SK-N-SH treated with all-trans-retinoic acid at 6 μM for 48 hours (cell line): ENCODE measurements around the gene DEDD2.

Experiments
- ATAC-seq: fragments of 200-7000 bp; cut with Tn5 transposase; 3 replicates; pipeline ENCODE4 v1.9.1; 2020; ENCODE audit warnings: mild to moderate bottlenecking, moderate library complexity
- ARNTL ChIP-seq: fragments of 450-650 bp; formaldehyde crosslinking; IDR thresholded peaks from 2 replicates; pipeline ENCODE4 v1.5.0; 2020; ENCODE audit warnings: low read depth, mild to moderate bottlenecking, moderate library complexity, borderline replicate concordance
- BACH2 ChIP-seq: fragments of 250-450 bp; sonication (Bioruptor Pico); IDR thresholded peaks from 2 replicates; pipeline ENCODE4 v1.9.0; 2021; ENCODE audit warnings: mild to moderate bottlenecking, borderline replicate concordance
- CREB5 ChIP-seq: fragments of 250-450 bp; sonication (Bioruptor Pico); IDR thresholded peaks from 2 replicates; pipeline ENCODE4 v1.5.1; 2020; ENCODE audit warnings: low read depth, mild to moderate bottlenecking, moderate library complexity
- ESRRG ChIP-seq: fragments of 250-450 bp; sonication (Bioruptor Pico); IDR thresholded peaks from 2 replicates; pipeline ENCODE4 v1.6.1; 2021; ENCODE audit warnings: mild to moderate bottlenecking
- GLIS3 ChIP-seq: fragments of 250-450 bp; sonication (Bioruptor Pico); IDR thresholded peaks from 2 replicates; pipeline ENCODE4 v1.5.0; 2020; ENCODE audit warnings: mild to moderate bottlenecking, moderate library complexity
- ISL1 ChIP-seq: fragments of 250-450 bp; sonication (Bioruptor Pico); IDR thresholded peaks from 2 replicates; pipeline ENCODE4 v2.1.2; 2022; ENCODE audit warnings: mild to moderate bottlenecking, moderate library complexity
- OSR1 ChIP-seq: fragments of 250-450 bp; sonication (Bioruptor Pico); IDR thresholded peaks from 2 replicates; pipeline ENCODE4 v1.8.0; 2022; ENCODE audit warnings: moderate library complexity, mild to moderate bottlenecking, inconsistent platforms
- PATZ1 ChIP-seq: fragments of 250-450 bp; sonication (Bioruptor Pico); IDR thresholded peaks from 2 replicates; pipeline ENCODE4 v1.8.0; 2020; ENCODE audit warnings: mild to moderate bottlenecking, moderate library complexity, borderline replicate concordance
- POU6F1 ChIP-seq: fragments of 250-450 bp; sonication (Bioruptor Pico); IDR thresholded peaks from 2 replicates; pipeline ENCODE4 v1.8.0; 2021; ENCODE audit warnings: low read depth, mild to moderate bottlenecking, moderate library complexity, borderline replicate concordance
- PPARA ChIP-seq: fragments of 250-450 bp; sonication (Bioruptor Pico); IDR thresholded peaks from 2 replicates; pipeline ENCODE4 v1.5.0; 2020; ENCODE audit warnings: mild to moderate bottlenecking, borderline replicate concordance
- RARB ChIP-seq: fragments of 250-450 bp; sonication (Bioruptor Pico); IDR thresholded peaks from 2 replicates; pipeline ENCODE4 v1.8.0; 2021; ENCODE audit warnings: mild to moderate bottlenecking, moderate library complexity
- TCF4 ChIP-seq: fragments of 250-450 bp; sonication (Bioruptor Pico); IDR thresholded peaks from 2 replicates; pipeline ENCODE4 v1.8.0; 2021; ENCODE audit warnings: mild to moderate bottlenecking, moderate library complexity, borderline replicate concordance
- TOX ChIP-seq: fragments of 250-450 bp; sonication (Bioruptor Pico); IDR thresholded peaks from 2 replicates; pipeline ENCODE4 v1.8.0; 2021; ENCODE audit warnings: mild to moderate bottlenecking, moderate library complexity, borderline replicate concordance
- TSHZ2 ChIP-seq: fragments of 250-450 bp; sonication (Bioruptor Pico); IDR thresholded peaks from 2 replicates; pipeline ENCODE4 v1.5.0; 2020; ENCODE audit warnings: mild to moderate bottlenecking, moderate library complexity
- ZC3H10 ChIP-seq: fragments of 250-450 bp; sonication (Bioruptor Pico); IDR thresholded peaks from 2 replicates; pipeline ENCODE4 v1.5.1; 2021; ENCODE audit warnings: mild to moderate bottlenecking, moderate library complexity
- ZFP3 ChIP-seq: fragments of 250-450 bp; sonication (Bioruptor Pico); IDR thresholded peaks from 2 replicates; pipeline ENCODE4 v1.5.0; 2020; ENCODE audit warnings: mild to moderate bottlenecking, moderate library complexity
- ZFP30 ChIP-seq: fragments of 450-650 bp; formaldehyde crosslinking; IDR thresholded peaks from 2 replicates; pipeline ENCODE4 v1.5.0; 2022; ENCODE audit warnings: mild to moderate bottlenecking, moderate library complexity
- ZNF565 ChIP-seq: fragments of 450-650 bp; formaldehyde crosslinking; conservative IDR thresholded peaks from 2 replicates; pipeline ENCODE4 v1.5.0; 2020; ENCODE audit warnings: low read depth, mild to moderate bottlenecking, moderate library complexity
- ZNF70 ChIP-seq: fragments of 450-650 bp; formaldehyde crosslinking; IDR thresholded peaks from 2 replicates; pipeline ENCODE4 v1.5.0; 2020; ENCODE audit warnings: mild to moderate bottlenecking, moderate library complexity
- ZNF8 ChIP-seq: fragments of 450-650 bp; formaldehyde crosslinking; IDR thresholded peaks from 2 replicates; pipeline ENCODE4 v1.5.0; 2020; ENCODE audit warnings: mild to moderate bottlenecking, moderate library complexity
- TF ChIP-seq, protein P1 (sequence below): fragments of 250-450 bp; sonication (Bioruptor Pico); IDR thresholded peaks from 2 replicates; pipeline ENCODE4 v1.5.1; 2021; ENCODE audit warnings: mild to moderate bottlenecking, moderate library complexity

Gene DEDD2

DNA sequence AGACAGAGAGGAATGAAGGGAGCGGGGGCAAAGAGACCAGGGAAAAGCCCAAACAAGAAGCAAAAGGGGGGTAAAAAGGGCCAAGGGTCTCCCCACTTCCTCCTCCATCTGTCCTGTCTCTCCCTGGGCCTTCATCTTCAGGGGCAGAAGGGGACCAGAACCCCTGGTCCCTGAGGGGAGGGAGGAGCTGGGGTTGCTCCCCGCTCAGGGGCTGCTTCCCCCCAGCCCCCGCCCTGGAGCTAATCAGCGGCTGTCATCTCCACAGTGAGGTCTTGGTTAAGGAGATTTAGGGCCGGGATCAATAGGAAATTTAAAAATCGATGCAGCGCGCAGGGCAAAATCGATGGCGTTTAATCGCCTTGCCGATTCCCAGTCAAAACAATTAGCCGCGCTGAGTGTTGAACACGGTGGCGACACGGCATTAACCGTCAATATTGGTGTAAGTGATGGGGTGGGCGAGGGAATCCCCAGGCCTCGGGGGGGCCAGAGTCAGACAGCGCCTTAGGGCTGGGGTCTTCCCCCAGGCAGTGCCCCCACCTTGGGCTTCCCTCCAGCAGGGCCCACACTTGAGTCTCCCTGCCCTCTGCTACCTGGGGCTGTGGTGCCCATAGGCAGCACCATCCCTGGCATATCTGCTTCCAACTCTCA, 55.7 kb downstream of the DEDD2 start:
- TF ChIP-seq PPARA (CRISPR knock-in tag) = no peak
- TF ChIP-seq BACH2 = no peak
- no peak for TF ChIP-seq ZNF8 (CRISPR knock-in tag)
- TF ChIP-seq OSR1 (CRISPR knock-in tag) = no peak
- no peak for TF ChIP-seq ZNF70 (CRISPR knock-in tag)
- TF ChIP-seq TOX = no peak
- TF ChIP-seq ZFP3 (CRISPR knock-in tag) = no peak
- no peak for TF ChIP-seq TCF4 (CRISPR knock-in tag)
- no peak for TF ChIP-seq ZC3H10 (CRISPR knock-in tag)
- no peak for TF ChIP-seq ARNTL (CRISPR knock-in tag)
- no peak for TF ChIP-seq ZFP30
- TF ChIP-seq GLIS3 = no peak
- TF ChIP-seq POU6F1 (CRISPR knock-in tag) = no peak
- TF ChIP-seq CREB5 (CRISPR knock-in tag) = no peak
- TF ChIP-seq RARB (CRISPR knock-in tag) = no peak
- TF ChIP-seq TSHZ2 (CRISPR knock-in tag) = no peak
- TF ChIP-seq ESRRG (CRISPR knock-in tag) = no peak
- TF ChIP-seq PATZ1 = no peak
- ATAC-seq = no peak

DNA sequence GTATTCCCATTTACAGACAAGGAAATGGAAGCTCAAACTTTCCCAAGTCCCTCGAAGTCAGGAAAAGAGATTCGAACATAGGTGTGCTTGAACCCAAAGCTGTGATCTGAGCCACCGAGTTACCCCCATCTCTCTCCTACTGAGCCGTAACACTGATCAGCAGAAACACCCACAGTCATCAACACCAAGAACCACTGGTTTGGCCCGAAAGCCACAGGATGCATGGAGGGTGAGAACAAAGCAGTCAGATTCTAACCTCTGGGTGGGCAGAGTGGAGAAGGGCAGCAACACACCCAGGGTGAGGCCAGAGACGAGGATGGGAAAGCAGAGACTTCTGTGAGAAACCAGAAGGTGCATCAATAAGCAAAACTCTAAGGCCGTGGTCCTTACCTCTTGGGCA, 57.5 kb downstream of the DEDD2 start:
- TF ChIP-seq RARB (CRISPR knock-in tag) (no peak), ZFP3 (CRISPR knock-in tag) (no peak), ISL1 (CRISPR knock-in tag) (no peak), ZNF565 (no peak), ZC3H10 (CRISPR knock-in tag) (no peak)
- no peak for ATAC-seq

- no peak for ATAC-seq
- TF ChIP-seq ZC3H10 (CRISPR knock-in tag) = no peak
- TF ChIP-seq RARB (CRISPR knock-in tag) = no peak
- TF ChIP-seq GLIS3 = no peak
These were observed 58.6 kb downstream of the DEDD2 start for GRCh38 chr19:42158926-42159325.

DNA sequence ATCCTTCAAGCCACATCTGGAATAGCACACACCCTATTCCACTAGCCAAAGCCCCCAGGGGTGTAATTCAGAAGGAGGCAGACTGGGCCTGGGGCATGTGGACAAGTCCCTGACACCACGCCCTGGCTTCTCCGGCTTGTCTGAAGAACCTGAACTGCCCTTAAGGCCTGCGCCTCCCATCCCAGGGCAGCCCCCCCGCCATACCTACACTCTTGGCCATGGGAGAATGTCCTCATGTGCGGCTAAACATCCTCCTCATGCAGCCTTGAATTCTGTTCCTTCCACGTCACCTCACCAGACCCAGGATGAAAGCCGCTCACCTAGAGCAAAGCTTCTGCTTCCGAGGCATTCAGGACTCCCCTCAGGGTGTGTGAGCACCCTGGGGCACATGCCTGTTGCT, 60.9 kb downstream of the DEDD2 start:
- no peak for ATAC-seq
- TF ChIP-seq ZC3H10 (CRISPR knock-in tag) (no peak), PATZ1 (no peak), ZFP30 (no peak)
- TF ChIP-seq, protein P1, sequence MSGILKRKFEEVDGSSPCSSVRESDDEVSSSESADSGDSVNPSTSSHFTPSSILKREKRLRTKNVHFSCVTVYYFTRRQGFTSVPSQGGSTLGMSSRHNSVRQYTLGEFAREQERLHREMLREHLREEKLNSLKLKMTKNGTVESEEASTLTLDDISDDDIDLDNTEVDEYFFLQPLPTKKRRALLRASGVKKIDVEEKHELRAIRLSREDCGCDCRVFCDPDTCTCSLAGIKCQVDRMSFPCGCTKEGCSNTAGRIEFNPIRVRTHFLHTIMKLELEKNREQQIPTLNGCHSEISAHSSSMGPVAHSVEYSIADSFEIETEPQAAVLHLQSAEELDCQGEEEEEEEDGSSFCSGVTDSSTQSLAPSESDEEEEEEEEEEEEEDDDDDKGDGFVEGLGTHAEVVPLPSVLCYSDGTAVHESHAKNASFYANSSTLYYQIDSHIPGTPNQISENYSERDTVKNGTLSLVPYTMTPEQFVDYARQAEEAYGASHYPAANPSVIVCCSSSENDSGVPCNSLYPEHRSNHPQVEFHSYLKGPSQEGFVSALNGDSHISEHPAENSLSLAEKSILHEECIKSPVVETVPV (CRISPR knock-in tag) = no peak
